HepG2 (cell line): ENCODE measurements around the gene SNX9. TPM values are rescaled to one million over a fixed set of nuclear protein-coding genes. Genes with fewer than 3 reads are reported as not detected.

Experiments
- CBFB ChIP-seq: sonication (generic); formaldehyde crosslinking; IDR thresholded peaks from 2 replicates; pipeline ENCODE4 v1.4.0; 2020; ENCODE audit warnings: missing genetic modification reagents
- HES4 ChIP-seq: sonication (generic); formaldehyde crosslinking; IDR thresholded peaks from 2 replicates; pipeline ENCODE4 v1.9.0; 2021; ENCODE audit warnings: mild to moderate bottlenecking, missing genetic modification reagents, borderline replicate concordance
- JUND ChIP-seq: sonication (generic); formaldehyde crosslinking; IDR thresholded peaks from 2 replicates; pipeline ENCODE4 v1.8.0; 2022; ENCODE audit warnings: mild to moderate bottlenecking, missing genetic modification reagents
- PREB ChIP-seq: sonication (generic); formaldehyde crosslinking; IDR thresholded peaks from 2 replicates; pipeline ENCODE4 v1.4.0; 2020; ENCODE audit warnings: missing genetic modification reagents
- SMAD1 ChIP-seq: sonication (generic); formaldehyde crosslinking; IDR thresholded peaks from 2 replicates; pipeline ENCODE4 v1.4.0; 2020; ENCODE audit warnings: missing genetic modification reagents, low read depth, mild to moderate bottlenecking, borderline replicate concordance
- SP140L ChIP-seq: sonication (generic); formaldehyde crosslinking; IDR thresholded peaks from 2 replicates; pipeline ENCODE4 v1.4.0; 2020; ENCODE audit warnings: missing genetic modification reagents, borderline replicate concordance
- TEAD3 ChIP-seq: optimal IDR thresholded peaks from 2 replicates; pipeline ENCODE3; 2016; ENCODE audit warnings: borderline replicate concordance
- ZBTB38 ChIP-seq: sonication (generic); formaldehyde crosslinking; IDR thresholded peaks from 2 replicates; pipeline ENCODE4 v1.5.1; 2020; ENCODE audit warnings: mild to moderate bottlenecking, missing genetic modification reagents
- ZBTB43 ChIP-seq: sonication (generic); formaldehyde crosslinking; conservative IDR thresholded peaks from 2 replicates; pipeline ENCODE4 v1.4.0; 2020; ENCODE audit warnings: missing genetic modification reagents
- ZNF318 ChIP-seq: sonication (generic); formaldehyde crosslinking; IDR thresholded peaks from 2 replicates; pipeline ENCODE4 v1.4.0; 2020; ENCODE audit warnings: mild to moderate bottlenecking, missing genetic modification reagents
- ZNF33B ChIP-seq: sonication (generic); formaldehyde crosslinking; IDR thresholded peaks from 2 replicates; pipeline ENCODE4 v1.5.1; 2020; ENCODE audit warnings: mild to moderate bottlenecking, missing genetic modification reagents
- ZNF672 ChIP-seq: sonication (generic); formaldehyde crosslinking; IDR thresholded peaks from 2 replicates; pipeline ENCODE4 v1.8.1; 2022; ENCODE audit warnings: missing genetic modification reagents
- ZNF674 ChIP-seq: sonication (generic); formaldehyde crosslinking; IDR thresholded peaks from 2 replicates; pipeline ENCODE4 v1.5.0; 2020; ENCODE audit warnings: low read depth, mild to moderate bottlenecking, missing genetic modification reagents
- ZNF781 ChIP-seq: sonication (generic); formaldehyde crosslinking; IDR thresholded peaks from 2 replicates; pipeline ENCODE4 v1.5.1; 2020; ENCODE audit warnings: borderline replicate concordance, mild to moderate bottlenecking, missing genetic modification reagents; ENCODE audit errors: not compliant biosample characterization
- ZNF839 ChIP-seq: sonication (generic); formaldehyde crosslinking; IDR thresholded peaks from 2 replicates; pipeline ENCODE4 v1.4.0; 2020; ENCODE audit warnings: missing genetic modification reagents, mild to moderate bottlenecking, borderline replicate concordance
- ZNF879 ChIP-seq: sonication (generic); formaldehyde crosslinking; IDR thresholded peaks from 2 replicates; pipeline ENCODE4 v1.8.1; 2023; ENCODE audit warnings: missing genetic modification reagents
- ZSCAN20 ChIP-seq: sonication (generic); formaldehyde crosslinking; IDR thresholded peaks from 2 replicates; pipeline ENCODE4 v1.4.0; 2020; ENCODE audit warnings: missing genetic modification reagents, mild to moderate bottlenecking, borderline replicate concordance
- polyA plus RNA-seq, 8 experiments: library from polyadenylated mRNA; depleted of rRNA in 3 of 8; stranded (reverse) in 7 of 8; unstranded in 1 of 8; fragments of >200 nt; fragmentation: Illumina TruSeq in 4 of 8; extraction: Trizol in 4 of 8; gene quantifications; 2 replicates each; pipeline versions ENCODE4 v1.2.1 to v1.2.3, GENCODE V29; 2011 to 2016; ENCODE audit warnings: low read depth in 4 of 8, missing spikeins in 1 of 8, mixed read lengths in 1 of 8; ENCODE audit not compliant: insufficient read depth in 1 of 8
- total RNA-seq, 5 experiments: library from RNA; depleted of rRNA; stranded (reverse); fragments of >200 nt; fragmentation: Illumina TruSeq; extraction: Trizol; gene quantifications; 2 replicates each; pipeline ENCODE4 v1.2.3, GENCODE V29; 2016; ENCODE audit warnings: low read depth in 1 of 5

SNX9 gene
- total and polyA plus RNA-seq, 2 of the 13 experiments (the other 11 are each of a cell fraction or from before 2014, with no cell fraction given), result 21.9 to 36.0 TPM

GRCh38 chr6:157773248-157773773 lies 49.7 kb upstream of the SNX9 start (continued):
- peak; percentile 49 for TF ChIP-seq TEAD3 (CRISPR knock-in tag)
- TF ChIP-seq ZNF672 (CRISPR knock-in tag), result no peak
- TF ChIP-seq ZBTB38 (CRISPR knock-in tag), result peak; percentile 39; the same call in 1 of the 2 replicates
- TF ChIP-seq ZNF781, result no peak
- no peak for TF ChIP-seq ZNF879 (CRISPR knock-in tag)
- no peak for TF ChIP-seq ZNF839 (CRISPR knock-in tag)
- TF ChIP-seq ZNF33B (CRISPR knock-in tag), result no peak
- TF ChIP-seq ZBTB43 (CRISPR knock-in tag), result no peak
- TF ChIP-seq CBFB (CRISPR knock-in tag), result no peak
- TF ChIP-seq SMAD1 (CRISPR knock-in tag), result no peak
- TF ChIP-seq PREB, result no peak
- TF ChIP-seq ZNF674, result no peak
- TF ChIP-seq ZNF318, result no peak
- TF ChIP-seq SP140L, result no peak
- no peak for TF ChIP-seq ZSCAN20 (CRISPR knock-in tag)
- TF ChIP-seq HES4 (CRISPR knock-in tag), result no peak
- TF ChIP-seq JUND (CRISPR knock-in tag), result no peak
